GM12878 (cell line): ENCODE data around the gene MRTFB. TPM values are rescaled to one million over a fixed set of nuclear protein-coding genes. Genes with fewer than 3 reads are reported as not detected.

ENCODE experiments used
- ATAC-seq: fragments of 200-7000 bp; cut with Tn5 transposase; 3 replicates; pipeline ENCODE4 v1.9.1; 2020; ENCODE audit warnings: mild to moderate bottlenecking, moderate library complexity
- BruUV-seq: library from RNA; stranded (reverse); fragments of 400-500 nt; replicated peaks from 2 replicates; lab custom pipeline; 2021; lab: Mats Ljungman, UMichigan
- CTCF ChIA-PET: fragments of 300-600 bp; sonication (Branson Sonifier 250); formaldehyde crosslinking; extraction: SDS; loops from one replicate; lab custom pipeline; 2021; ENCODE audit warnings: inconsistent platforms; lab: Yijun Ruan, JAX
- POLR2A ChIA-PET: fragments of 350-600 bp; formaldehyde crosslinking; extraction: SDS; loops from one replicate; lab custom pipeline; 2021; ENCODE audit warnings: inconsistent platforms; lab: Charles Lee
- RAD21 ChIA-PET: fragments of 300-600 bp; sonication (Branson Sonifier 250); formaldehyde crosslinking; loops from one replicate; lab custom pipeline; 2023; ENCODE audit warnings: antibody characterized with exemption; ENCODE audit not compliant: unreplicated experiment; lab: Charles Lee
- SMC1A ChIA-PET: fragments of 300-600 bp; sonication (Branson Sonifier 250); formaldehyde crosslinking; loops from one replicate; lab custom pipeline; 2023; ENCODE audit not compliant: unreplicated experiment, uncharacterized antibody; lab: Charles Lee
- DNase-seq: peaks from one replicate; pipeline ENCODE4 v3.0.0-alpha.2; 2011; ENCODE audit warnings: low read depth, low spot score
- FAIRE-seq: peaks from 3 replicates; lab custom pipeline; 2011; peaks lifted over from hg19 to GRCh38; lab: Jason Lieb, UNC
- H2AFZ ChIP-seq: 2 replicates; pipeline ENCODE4 v1.6.0; 2011; ENCODE audit warnings: low read depth, low read length, control low read depth; ENCODE audit not compliant: control insufficient read depth
- H3K27ac ChIP-seq: 2 replicates; pipeline ENCODE4 v1.5.1; 2011; ENCODE audit warnings: control low read depth; ENCODE audit not compliant: control insufficient read depth, insufficient read depth
- H3K27me3 ChIP-seq, 2 experiments: replicated peaks in 1 of 2; 2 replicates each; pipeline versions ENCODE4 v1.6.0 to v1.6.1; 2011; ENCODE audit warnings: low read length in 1 of 2; ENCODE audit not compliant: control insufficient read depth in 2 of 2, insufficient read depth in 2 of 2
- H3K36me3 ChIP-seq, 2 experiments: 2 replicates each; pipeline ENCODE4 v1.5.1; 2011; ENCODE audit warnings: low read length in 1 of 2; ENCODE audit not compliant: control insufficient read depth in 2 of 2, insufficient read depth in 2 of 2
- H3K4me1 ChIP-seq: 2 replicates; pipeline ENCODE4 v1.6.1; 2011; ENCODE audit warnings: mild to moderate bottlenecking, low read length, moderate library complexity, mixed read lengths; ENCODE audit not compliant: control insufficient read depth, insufficient read depth
- H3K4me2 ChIP-seq: 2 replicates; pipeline ENCODE4 v1.6.0; 2011; ENCODE audit warnings: control low read depth; ENCODE audit not compliant: control insufficient read depth, insufficient read depth
- H3K4me3 ChIP-seq: fragments of 200-600 bp; sonication (generic); 2 replicates; pipeline ENCODE4 v1.5.1; 2016
- H3K79me2 ChIP-seq: 2 replicates; pipeline ENCODE4 v1.6.0; 2011; ENCODE audit warnings: low read length; ENCODE audit not compliant: control insufficient read depth, insufficient read depth
- H3K9ac ChIP-seq: 2 replicates; pipeline ENCODE4 v1.8.0; 2011; ENCODE audit warnings: low read length, control low read depth, mixed read lengths; ENCODE audit not compliant: control insufficient read depth, insufficient read depth
- H3K9me3 ChIP-seq: replicated peaks from 3 replicates; pipeline ENCODE4 v1.5.1; 2011; ENCODE audit warnings: mild to moderate bottlenecking, low read length; ENCODE audit not compliant: control insufficient read depth, insufficient read depth
- H4K20me1 ChIP-seq: 2 replicates; pipeline ENCODE4 v1.6.0; 2011; ENCODE audit not compliant: control insufficient read depth, insufficient read depth
- KLF5 ChIP-seq: fragments of 450-650 bp; IDR thresholded peaks from 2 replicates; pipeline ENCODE4 v1.6.1; 2014; ENCODE audit warnings: mild to moderate bottlenecking; ENCODE audit not compliant: partially characterized antibody
- POU2F2 ChIP-seq: IDR thresholded peaks from 3 replicates; pipeline ENCODE4 v1.6.1; 2011; ENCODE audit warnings: low read depth, mild to moderate bottlenecking, low read length, borderline replicate concordance
- RELA ChIP-seq: fragments of 450-650 bp; IDR thresholded peaks from 2 replicates; pipeline ENCODE4 v1.8.0; 2014; ENCODE audit warnings: borderline replicate concordance; ENCODE audit not compliant: partially characterized antibody
- RELB ChIP-seq: fragments of 450-650 bp; IDR thresholded peaks from 2 replicates; pipeline ENCODE4 v1.6.1; 2017; ENCODE audit warnings: low read depth, mild to moderate bottlenecking, moderate library complexity
- ZSCAN29 ChIP-seq: fragments of 450-650 bp; IDR thresholded peaks from 2 replicates; pipeline ENCODE4 v1.6.1; 2017; ENCODE audit warnings: mild to moderate bottlenecking, moderate library complexity
- ZZZ3 ChIP-seq: IDR thresholded peaks from 2 replicates; pipeline ENCODE4 v1.6.1; 2011; ENCODE audit warnings: low read depth; ENCODE audit not compliant: control insufficient read depth, insufficient read length
- WGBS: methylation state at CpG from one replicate; pipeline ENCODE4 v1.1.6; 2016; ENCODE audit warnings: low lambda C conversion rate; ENCODE audit not compliant: insufficient replicate concordance, insufficient coverage; ENCODE audit errors: missing lambda C conversion rate; 5-methylcytosine and 5-hydroxymethylcytosine counted together
- in situ Hi-C: fragments of 300-500 bp; cut with MboI; formaldehyde crosslinking; loops from 9 replicates; pipeline ENCODE4 v1.14.3; 2018; ENCODE audit warnings: mixed read lengths
- intact Hi-C: fragments of 100-400 bp; cut with micrococcal nuclease; formaldehyde crosslinking; loops from one replicate; pipeline ENCODE4 v1.14.2; 2022; ENCODE audit not compliant: unreplicated experiment
- polyA plus RNA-seq, 11 experiments: library from polyadenylated mRNA; depleted of rRNA in 4 of 11; unstranded in 6 of 11; stranded (reverse) in 5 of 11; fragments of >200 nt; fragmentation: Nextera tagmentation in 4 of 11; fragmentation: Illumina TruSeq in 1 of 11; extraction: Ambion mirVana in 4 of 11; extraction: Trizol in 1 of 11; gene quantifications; 1 replicate in 1 of 11; 2 replicates in 10 of 11; pipeline versions ENCODE4 v1.2.1 to v1.2.3, GENCODE V29; 2011 to 2016; ENCODE audit warnings: inconsistent platforms in 2 of 11, missing spikeins in 2 of 11, low read depth in 1 of 11
- total RNA-seq, 4 experiments: library from RNA; depleted of rRNA in 3 of 4; stranded (reverse); fragments of >200 nt in 3 of 4; fragmentation: Illumina TruSeq in 1 of 4; extraction: Trizol in 1 of 4; gene quantifications; 2 replicates each; pipeline versions ENCODE4 v1.2.1 to v1.2.3, GENCODE V29; 2013 to 2021
- TF ChIP-seq, protein P1 (sequence below): fragments of 450-650 bp; conservative IDR thresholded peaks from 2 replicates; pipeline ENCODE4 v1.6.1; 2017; ENCODE audit warnings: mild to moderate bottlenecking, moderate library complexity

MRTFB gene
- total and polyA plus RNA-seq, 10 of the 15 experiments (the other 5 are each of a cell fraction or from before 2014, with no cell fraction given): 2.1 to 14.3 (median 8.0) TPM

- H3K36me3 ChIP-seq: peaks cover 4 to 12% of the 10 kb centered on the region in 2 experiments
- H3K27me3 ChIP-seq: no peaks in the 10 kb centered on the region
- ATAC-seq (no peak), DNase-seq (no peak)
- no peak overlapping the region for H3K4me2 ChIP-seq
- H3K9me3 ChIP-seq: no peaks in the 10 kb centered on the region
- intact Hi-C loops: no loop called here
- no peak overlapping the region for H3K4me3 ChIP-seq
- no peak overlapping the region for H3K9ac ChIP-seq
- no peak overlapping the region for H3K27ac ChIP-seq
- no peak for TF ChIP-seq RELA
- TF ChIP-seq ZSCAN29: no peak
- TF ChIP-seq RELB: no peak
- no peak for TF ChIP-seq ZZZ3
- no peak for TF ChIP-seq KLF5
- TF ChIP-seq, protein P1, sequence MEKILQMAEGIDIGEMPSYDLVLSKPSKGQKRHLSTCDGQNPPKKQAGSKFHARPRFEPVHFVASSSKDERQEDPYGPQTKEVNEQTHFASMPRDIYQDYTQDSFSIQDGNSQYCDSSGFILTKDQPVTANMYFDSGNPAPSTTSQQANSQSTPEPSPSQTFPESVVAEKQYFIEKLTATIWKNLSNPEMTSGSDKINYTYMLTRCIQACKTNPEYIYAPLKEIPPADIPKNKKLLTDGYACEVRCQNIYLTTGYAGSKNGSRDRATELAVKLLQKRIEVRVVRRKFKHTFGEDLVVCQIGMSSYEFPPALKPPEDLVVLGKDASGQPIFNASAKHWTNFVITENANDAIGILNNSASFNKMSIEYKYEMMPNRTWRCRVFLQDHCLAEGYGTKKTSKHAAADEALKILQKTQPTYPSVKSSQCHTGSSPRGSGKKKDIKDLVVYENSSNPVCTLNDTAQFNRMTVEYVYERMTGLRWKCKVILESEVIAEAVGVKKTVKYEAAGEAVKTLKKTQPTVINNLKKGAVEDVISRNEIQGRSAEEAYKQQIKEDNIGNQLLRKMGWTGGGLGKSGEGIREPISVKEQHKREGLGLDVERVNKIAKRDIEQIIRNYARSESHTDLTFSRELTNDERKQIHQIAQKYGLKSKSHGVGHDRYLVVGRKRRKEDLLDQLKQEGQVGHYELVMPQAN: no peak
- TF ChIP-seq POU2F2: no peak
- TF ChIP-seq, all 136 proteins: peak for 0
- BruUV-seq: no TSS peak
- no peaks in the 10 kb centered on the region for H3K79me2 ChIP-seq
- RAD21 ChIA-PET: no interaction called here
- POLR2A ChIA-PET: no interaction called here
- CTCF ChIA-PET: no interaction called here
- no peaks in the 10 kb centered on the region for H3K4me1 ChIP-seq
- H2AFZ ChIP-seq: no peak overlapping the region
- in situ Hi-C loops: no loop called here
- SMC1A ChIA-PET: no interaction called here
- FAIRE-seq: no peak
- WGBS: 88% methylated on average over 5 of the region's 5 CpGs
- H4K20me1 ChIP-seq: no peaks in the 10 kb centered on the region
These were observed 191.9 kb downstream of the MRTFB start for GRCh38 chr16:14263011-14263410.
